Measurements from ENCODE around the gene IFT122. TPM values are rescaled to one million over a fixed set of nuclear protein-coding genes. Genes with fewer than 3 reads are reported as not detected.

The IFT122 gene
- total RNA-seq, 1 experiment from 2014 or later: 35.5 TPM

- Mint-ChIP-seq H3K27me3 (ENCODE audit: unreplicated experiment) (peaks cover 31% of the 10 kb centered on the region), H3K9me3 (ENCODE audit: low read depth, unreplicated experiment) (no peaks in the 10 kb centered on the region), H3K4me1 (ENCODE audit: low read depth, unreplicated experiment) (no peaks in the 10 kb centered on the region), H3K36me3 (ENCODE audit: insufficient read depth, unreplicated experiment) (no peaks in the 10 kb centered on the region), H3K4me3 (ENCODE audit: low read depth, unreplicated experiment) (no peak overlapping the region), H3K27ac (ENCODE audit: unreplicated experiment) (no peak overlapping the region)
- intact Hi-C loops (cut with micrococcal nuclease; ENCODE audit: unreplicated experiment): no loop called here
- TF ChIP-seq CTCF (IDR thresholded peaks at IDR 0.05; ENCODE audit: unreplicated experiment): no peak
- no TSS peak for BruUV-seq (replicated peaks)
- no peak for DNase-seq
- CTCF ChIA-PET: interaction anchor here (1.0 kb wide), 1 partner anchor 153 kb away, joined by 3 read pairs; no protein-coding TSS in a partner anchor
Observed at GRCh38 chr3:129536374-129536667, 96.3 kb downstream of the IFT122 start.

GRCh38 chr3:129536804-129537203 lies 96.8 kb downstream of the IFT122 start:
- DNase-seq: no peak
- no peak overlapping the region for H3K4me3 Mint-ChIP-seq (ENCODE audit: low read depth, unreplicated experiment)
- H3K36me3 Mint-ChIP-seq (ENCODE audit: insufficient read depth, unreplicated experiment): no peaks in the 10 kb centered on the region
- no peaks in the 10 kb centered on the region for H3K9me3 Mint-ChIP-seq (ENCODE audit: low read depth, unreplicated experiment)
- BruUV-seq (replicated peaks): no TSS peak
- H3K27ac Mint-ChIP-seq (ENCODE audit: unreplicated experiment): no peak overlapping the region
- intact Hi-C loops (cut with micrococcal nuclease; ENCODE audit: unreplicated experiment): no loop called here
- no peaks in the 10 kb centered on the region for H3K4me1 Mint-ChIP-seq (ENCODE audit: low read depth, unreplicated experiment)
- CTCF ChIA-PET: interaction anchor here (0.7 kb wide), 1 partner anchor 1003 kb away, joined by 3 read pairs; no protein-coding TSS in a partner anchor
- H3K27me3 Mint-ChIP-seq (ENCODE audit: unreplicated experiment): peaks cover 26% of the 10 kb centered on the region
- no peak for TF ChIP-seq CTCF (IDR thresholded peaks at IDR 0.05; ENCODE audit: unreplicated experiment)

GRCh38 chr3:129539206-129539605 lies 99.2 kb downstream of the IFT122 start:
- no peak for TF ChIP-seq CTCF (IDR thresholded peaks at IDR 0.05; ENCODE audit: unreplicated experiment)
- Mint-ChIP-seq H3K27me3 (ENCODE audit: unreplicated experiment) (peaks cover 31% of the 10 kb centered on the region), H3K36me3 (ENCODE audit: insufficient read depth, unreplicated experiment) (no peaks in the 10 kb centered on the region), H3K4me3 (ENCODE audit: low read depth, unreplicated experiment) (no peak overlapping the region), H3K27ac (ENCODE audit: unreplicated experiment) (no peak overlapping the region), H3K4me1 (ENCODE audit: low read depth, unreplicated experiment) (no peaks in the 10 kb centered on the region), H3K9me3 (ENCODE audit: low read depth, unreplicated experiment) (no peaks in the 10 kb centered on the region)
- BruUV-seq (replicated peaks): no TSS peak
- CTCF ChIA-PET: no interaction called here
- no peak for DNase-seq
- intact Hi-C loops (cut with micrococcal nuclease; ENCODE audit: unreplicated experiment): no loop called here

GRCh38 chr3:129540776-129541516 lies 100.9 kb downstream of the IFT122 start:
- no peak overlapping the region for H3K4me3 Mint-ChIP-seq (ENCODE audit: low read depth, unreplicated experiment)
- no peaks in the 10 kb centered on the region for H3K9me3 Mint-ChIP-seq (ENCODE audit: low read depth, unreplicated experiment)
- H3K27ac Mint-ChIP-seq (ENCODE audit: unreplicated experiment): no peak overlapping the region
- intact Hi-C loops (cut with micrococcal nuclease; ENCODE audit: unreplicated experiment): no loop called here
- DNase-seq: no peak
- BruUV-seq (replicated peaks): no TSS peak
- TF ChIP-seq CTCF (IDR thresholded peaks at IDR 0.05; ENCODE audit: unreplicated experiment): no peak
- CTCF ChIA-PET: interaction anchor here (0.5 kb wide), 1 partner anchor 76 kb away, joined by 3 read pairs; no protein-coding TSS in a partner anchor
- peaks cover 37% of the 10 kb centered on the region for H3K27me3 Mint-ChIP-seq (ENCODE audit: unreplicated experiment)
- no peaks in the 10 kb centered on the region for H3K36me3 Mint-ChIP-seq (ENCODE audit: insufficient read depth, unreplicated experiment)
- H3K4me1 Mint-ChIP-seq (ENCODE audit: low read depth, unreplicated experiment): no peaks in the 10 kb centered on the region

Measured in Calu3 (cell line).